Peyer's patch (tissue), 4 donors: ENCODE data around the gene PDE4C. TPM values are rescaled to one million over a fixed set of nuclear protein-coding genes. Genes with fewer than 3 reads are reported as not detected.

Experiments
- DNase-seq, 3 donors: peaks; one replicate each; pipeline ENCODE4 v3.0.0-alpha.2; 2017 to 2019
- H3K27ac ChIP-seq, 4 donors: fragments of 200-600 bp; sonication (generic); one replicate each; pipeline ENCODE4 v1.5.1; 2016 to 2019
- H3K27me3 ChIP-seq, 2 donors: fragments of 200-600 bp; sonication (generic); one replicate each; pipeline ENCODE4 v1.5.1; 2019
- H3K36me3 ChIP-seq, 3 donors: fragments of 200-600 bp; sonication (generic); one replicate each; pipeline ENCODE4 v1.5.1; 2016 to 2019
- H3K4me1 ChIP-seq, 4 donors: fragments of 200-600 bp; sonication (generic); one replicate each; pipeline ENCODE4 v1.5.1; 2016 to 2019
- H3K4me3 ChIP-seq, 4 donors: fragments of 200-600 bp; sonication (generic); 1 replicate in 3 of 4; 2 replicates in 1 of 4; pipeline ENCODE4 v1.5.1; 2016 to 2019; ENCODE audit warnings: mild to moderate bottlenecking in 1 of 4
- H3K9me3 ChIP-seq, 4 donors: fragments of 200-600 bp; sonication (generic); one replicate each; pipeline ENCODE4 v1.5.1; 2016 to 2019; ENCODE audit warnings: mild to moderate bottlenecking in 1 of 4
- CTCF ChIP-seq, 6 experiments: fragments of 450-650 bp in 4 of 6; fragments of 200-600 bp in 2 of 6; sonication (generic) in 1 of 6; IDR thresholded peaks; one replicate each; pipeline ENCODE4 v1.5.1; 2017 to 2019; ENCODE audit warnings: antibody characterized with exemption in 6 of 6, mild to moderate bottlenecking in 3 of 6, moderate library complexity in 1 of 6
- POLR2A ChIP-seq, 2 donors: fragments of 450-650 bp; IDR thresholded peaks; one replicate each; pipeline ENCODE4 v1.5.1; 2017; ENCODE audit warnings: antibody characterized with exemption in 2 of 2, mild to moderate bottlenecking in 2 of 2, moderate library complexity in 2 of 2
- total RNA-seq, 4 donors: library from RNA; depleted of rRNA; stranded (reverse); fragments of >200 nt; gene quantifications; one replicate each; pipeline ENCODE4 v1.1.0, GENCODE V29; 2016

Gene PDE4C
- total RNA-seq, 4 donors from 2014 or later, result 3.9 to 8.3 (median 8.3) TPM; not detected in 1

GRCh38 chr19:18270326-18270725, 44.1 kb upstream of the PDE4C start:
- Histone ChIP-seq H3K4me3 (no peak overlapping the region), H3K27ac (no peak overlapping the region), H3K4me1 (peaks cover 0 to 27% (median 8%) of the 10 kb centered on the region in 4 donors), H3K9me3 (no peaks in the 10 kb centered on the region), H3K27me3 (no peaks in the 10 kb centered on the region), H3K36me3 (peaks cover 0 to 43% (median 0%) of the 10 kb centered on the region in 3 donors)
- TF ChIP-seq CTCF (IDR thresholded peaks at IDR 0.05) (no peak), POLR2A (IDR thresholded peaks at IDR 0.05) (no peak)
- no peak for DNase-seq

GRCh38 chr19:18269070-18269723, 43.0 kb upstream of the PDE4C start:
- Histone ChIP-seq H3K4me1 (peaks cover 0 to 15% (median 3%) of the 10 kb centered on the region in 4 donors), H3K9me3 (no peaks in the 10 kb centered on the region), H3K36me3 (peaks cover 0 to 54% (median 0%) of the 10 kb centered on the region in 3 donors), H3K4me3 (no peak overlapping the region), H3K27me3 (no peaks in the 10 kb centered on the region), H3K27ac (no peak overlapping the region)
- TF ChIP-seq POLR2A (IDR thresholded peaks at IDR 0.05) (no peak), CTCF (IDR thresholded peaks at IDR 0.05) (no peak)
- DNase-seq, result no peak

- no peak for DNase-seq
- Histone ChIP-seq H3K4me1 (no peaks in the 10 kb centered on the region), H3K4me3 (no peak overlapping the region), H3K27me3 (no peaks in the 10 kb centered on the region), H3K36me3 (peaks cover 0 to 51% (median 0%) of the 10 kb centered on the region in 3 donors), H3K9me3 (no peaks in the 10 kb centered on the region), H3K27ac (no peak overlapping the region)
- no peak for TF ChIP-seq POLR2A (IDR thresholded peaks at IDR 0.05)
- no peak for TF ChIP-seq CTCF (IDR thresholded peaks at IDR 0.05)
These were observed 40.8 kb upstream of the PDE4C start for GRCh38 chr19:18266771-18267686.

- no peaks in the 10 kb centered on the region for H3K27me3 ChIP-seq
- H3K9me3 ChIP-seq, result no peaks in the 10 kb centered on the region
- H3K4me3 ChIP-seq, result no peak overlapping the region
- DNase-seq, result no peak
- TF ChIP-seq POLR2A (IDR thresholded peaks at IDR 0.05), result no peak
- TF ChIP-seq CTCF (IDR thresholded peaks at IDR 0.05), result no peak
- H3K36me3 ChIP-seq, result peaks cover 0 to 51% (median 0%) of the 10 kb centered on the region in 3 donors
- no peaks in the 10 kb centered on the region for H3K4me1 ChIP-seq
- no peak overlapping the region for H3K27ac ChIP-seq
These were observed 39.3 kb upstream of the PDE4C start for GRCh38 chr19:18265582-18265981.

GRCh38 chr19:18264971-18265540, 38.8 kb upstream of the PDE4C start:
- no peak for TF ChIP-seq CTCF (IDR thresholded peaks at IDR 0.05)
- TF ChIP-seq POLR2A (IDR thresholded peaks at IDR 0.05), result no peak
- no peak overlapping the region for H3K27ac ChIP-seq
- H3K9me3 ChIP-seq, result no peaks in the 10 kb centered on the region
- no peak overlapping the region for H3K4me3 ChIP-seq
- H3K36me3 ChIP-seq, result peaks cover 0 to 51% (median 0%) of the 10 kb centered on the region in 3 donors
- no peaks in the 10 kb centered on the region for H3K27me3 ChIP-seq
- no peaks in the 10 kb centered on the region for H3K4me1 ChIP-seq
- peak in 1 of 3 donors; percentile 47 for DNase-seq
